Erythroblast (primary cell): ENCODE measurements around the gene LIMS4.
"Not testable (repeated sequence)": the region's sequence is repeated elsewhere in the genome, so short reads cannot be mapped to it uniquely, and the experiment has no call there.

ENCODE experiments used
- GATA1 ChIP-seq: IDR thresholded peaks from 2 replicates; pipeline ENCODE4 v1.6.1; 2011; ENCODE audit warnings: low read depth, mild to moderate bottlenecking, control low read depth, low read length, moderate library complexity
- POLR2A ChIP-seq: IDR thresholded peaks from 2 replicates; pipeline ENCODE4 v1.6.1; 2011; ENCODE audit warnings: mild to moderate bottlenecking, low read length

- not testable (repeated sequence) for TF ChIP-seq POLR2A, GATA1
These were observed 71.5 kb downstream of the LIMS4 start for GRCh38 chr2:110401001-110401618.
